ENCODE results near the gene SYT12. TPM values are rescaled to one million over a fixed set of nuclear protein-coding genes. Genes with fewer than 3 reads are reported as not detected.
A peak's percentile ranks its signal among the peaks of the same experiment; 100 is the strongest.

Gene SYT12
- total and polyA plus RNA-seq, 9 of the 15 experiments (the other 6 are each of a cell fraction or from before 2014, with no cell fraction given), result 0.03 to 0.11 (median 0.03) TPM; not detected in 4

- TF ChIP-seq NCOA4 (IDR thresholded peaks at IDR 0.05; ENCODE audit: partially characterized antibody) (no peak), USF1 (CRISPR knock-in tag; IDR thresholded peaks at IDR 0.05) (no peak), ZKSCAN1 (IDR thresholded peaks at IDR 0.05; ENCODE audit: low read depth, low read length) (no peak), NFATC3 (IDR thresholded peaks at IDR 0.05) (no peak), ZC3H8 (IDR thresholded peaks at IDR 0.05) (no peak), TCF7 (IDR thresholded peaks at IDR 0.05; ENCODE audit: borderline replicate concordance) (no peak), ZNF311 (CRISPR knock-in tag; IDR thresholded peaks at IDR 0.05) (no peak), ETV1 (tag; conservative IDR thresholded peaks at IDR 0.05; ENCODE audit: low read depth) (no peak), TARDBP (IDR thresholded peaks at IDR 0.05) (no peak), NFE2 (IDR thresholded peaks at IDR 0.05; ENCODE audit: low read depth) (no peak), DPF2 (IDR thresholded peaks at IDR 0.05) (peak; percentile 84), ZNF431 (CRISPR knock-in tag; IDR thresholded peaks at IDR 0.05) (no peak), FOXJ2 (tag; IDR thresholded peaks at IDR 0.05) (no peak), TAL1 (IDR thresholded peaks at IDR 0.05) (no peak)
- TF ChIP-seq, protein P1, sequence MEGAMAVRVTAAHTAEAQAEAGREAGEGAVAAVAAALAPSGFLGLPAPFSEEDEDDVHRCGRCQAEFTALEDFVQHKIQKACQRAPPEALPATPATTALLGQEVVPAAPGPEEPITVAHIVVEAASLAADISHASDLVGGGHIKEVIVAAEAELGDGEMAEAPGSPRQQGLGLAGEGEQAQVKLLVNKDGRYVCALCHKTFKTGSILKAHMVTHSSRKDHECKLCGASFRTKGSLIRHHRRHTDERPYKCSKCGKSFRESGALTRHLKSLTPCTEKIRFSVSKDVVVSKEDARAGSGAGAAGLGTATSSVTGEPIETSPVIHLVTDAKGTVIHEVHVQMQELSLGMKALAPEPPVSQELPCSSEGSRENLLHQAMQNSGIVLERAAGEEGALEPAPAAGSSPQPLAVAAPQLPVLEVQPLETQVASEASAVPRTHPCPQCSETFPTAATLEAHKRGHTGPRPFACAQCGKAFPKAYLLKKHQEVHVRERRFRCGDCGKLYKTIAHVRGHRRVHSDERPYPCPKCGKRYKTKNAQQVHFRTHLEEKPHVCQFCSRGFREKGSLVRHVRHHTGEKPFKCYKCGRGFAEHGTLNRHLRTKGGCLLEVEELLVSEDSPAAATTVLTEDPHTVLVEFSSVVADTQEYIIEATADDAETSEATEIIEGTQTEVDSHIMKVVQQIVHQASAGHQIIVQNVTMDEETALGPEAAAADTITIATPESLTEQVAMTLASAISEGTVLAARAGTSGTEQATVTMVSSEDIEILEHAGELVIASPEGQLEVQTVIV (CRISPR knock-in tag; IDR thresholded peaks at IDR 0.05; ENCODE audit: borderline replicate concordance), result no peak
- TF ChIP-seq, protein P2, sequence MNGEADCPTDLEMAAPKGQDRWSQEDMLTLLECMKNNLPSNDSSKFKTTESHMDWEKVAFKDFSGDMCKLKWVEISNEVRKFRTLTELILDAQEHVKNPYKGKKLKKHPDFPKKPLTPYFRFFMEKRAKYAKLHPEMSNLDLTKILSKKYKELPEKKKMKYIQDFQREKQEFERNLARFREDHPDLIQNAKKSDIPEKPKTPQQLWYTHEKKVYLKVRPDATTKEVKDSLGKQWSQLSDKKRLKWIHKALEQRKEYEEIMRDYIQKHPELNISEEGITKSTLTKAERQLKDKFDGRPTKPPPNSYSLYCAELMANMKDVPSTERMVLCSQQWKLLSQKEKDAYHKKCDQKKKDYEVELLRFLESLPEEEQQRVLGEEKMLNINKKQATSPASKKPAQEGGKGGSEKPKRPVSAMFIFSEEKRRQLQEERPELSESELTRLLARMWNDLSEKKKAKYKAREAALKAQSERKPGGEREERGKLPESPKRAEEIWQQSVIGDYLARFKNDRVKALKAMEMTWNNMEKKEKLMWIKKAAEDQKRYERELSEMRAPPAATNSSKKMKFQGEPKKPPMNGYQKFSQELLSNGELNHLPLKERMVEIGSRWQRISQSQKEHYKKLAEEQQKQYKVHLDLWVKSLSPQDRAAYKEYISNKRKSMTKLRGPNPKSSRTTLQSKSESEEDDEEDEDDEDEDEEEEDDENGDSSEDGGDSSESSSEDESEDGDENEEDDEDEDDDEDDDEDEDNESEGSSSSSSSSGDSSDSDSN (IDR thresholded peaks at IDR 0.05; ENCODE audit: borderline replicate concordance in 1 of 2, low read depth in 2 of 2, low read length in 2 of 2), result no peak
These were observed 40.9 kb upstream of the SYT12 start (continued) for GRCh38 chr11:66981976-66982578.

All from K562 (cell line).